ENCODE results near the gene TAF15.

Gene TAF15

GRCh38 chr17:35867574-35867973, 58.3 kb downstream of the TAF15 start:
- TF ChIP-seq, protein P1, sequence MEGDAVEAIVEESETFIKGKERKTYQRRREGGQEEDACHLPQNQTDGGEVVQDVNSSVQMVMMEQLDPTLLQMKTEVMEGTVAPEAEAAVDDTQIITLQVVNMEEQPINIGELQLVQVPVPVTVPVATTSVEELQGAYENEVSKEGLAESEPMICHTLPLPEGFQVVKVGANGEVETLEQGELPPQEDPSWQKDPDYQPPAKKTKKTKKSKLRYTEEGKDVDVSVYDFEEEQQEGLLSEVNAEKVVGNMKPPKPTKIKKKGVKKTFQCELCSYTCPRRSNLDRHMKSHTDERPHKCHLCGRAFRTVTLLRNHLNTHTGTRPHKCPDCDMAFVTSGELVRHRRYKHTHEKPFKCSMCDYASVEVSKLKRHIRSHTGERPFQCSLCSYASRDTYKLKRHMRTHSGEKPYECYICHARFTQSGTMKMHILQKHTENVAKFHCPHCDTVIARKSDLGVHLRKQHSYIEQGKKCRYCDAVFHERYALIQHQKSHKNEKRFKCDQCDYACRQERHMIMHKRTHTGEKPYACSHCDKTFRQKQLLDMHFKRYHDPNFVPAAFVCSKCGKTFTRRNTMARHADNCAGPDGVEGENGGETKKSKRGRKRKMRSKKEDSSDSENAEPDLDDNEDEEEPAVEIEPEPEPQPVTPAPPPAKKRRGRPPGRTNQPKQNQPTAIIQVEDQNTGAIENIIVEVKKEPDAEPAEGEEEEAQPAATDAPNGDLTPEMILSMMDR (IDR thresholded peaks at IDR 0.05; ENCODE audit: low read length, missing control alignments): no peak

DNA sequence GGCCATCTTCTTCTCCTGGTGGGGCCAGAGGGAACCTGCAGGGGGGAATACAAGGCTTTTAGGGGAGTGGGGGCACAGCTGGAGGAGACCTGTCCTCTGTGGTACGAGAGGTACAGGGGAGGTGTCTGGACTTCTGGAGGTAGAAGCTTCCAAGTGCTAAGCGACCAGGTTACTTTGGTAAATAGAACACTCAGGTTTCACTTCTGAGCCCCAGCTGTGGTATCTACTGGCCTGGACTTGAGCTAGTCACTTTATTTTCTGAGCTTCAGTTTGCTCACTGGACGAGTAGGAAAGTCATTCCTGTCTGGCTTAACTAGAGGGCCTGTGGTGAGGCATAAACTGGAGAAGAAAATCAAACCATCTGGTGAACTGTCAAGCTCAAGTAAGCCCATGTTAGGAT, 59.5 kb downstream of the TAF15 start, which contains the start of gene HEATR9:
HEATR9 (minus strand) TSS at position 155 of the 400 bp plus-strand sequence; CDS start at position 6, 149 bp downstream.
- H3K4me3 ChIP-seq (replicated peaks; ENCODE audit: low read depth, low read length): no peak within 1 kb of the TSS
- no peak for DNase-seq (ENCODE audit: low read depth)
- TF ChIP-seq, protein P1 (IDR thresholded peaks at IDR 0.05; ENCODE audit: low read length, missing control alignments): no peak

More at GRCh38 chr17:35867574-35867973, 58.3 kb downstream of the TAF15 start:
- H3K4me3 ChIP-seq (replicated peaks; ENCODE audit: low read depth, low read length): no peak overlapping the region
- DNase-seq (ENCODE audit: low read depth): no peak

DNA sequence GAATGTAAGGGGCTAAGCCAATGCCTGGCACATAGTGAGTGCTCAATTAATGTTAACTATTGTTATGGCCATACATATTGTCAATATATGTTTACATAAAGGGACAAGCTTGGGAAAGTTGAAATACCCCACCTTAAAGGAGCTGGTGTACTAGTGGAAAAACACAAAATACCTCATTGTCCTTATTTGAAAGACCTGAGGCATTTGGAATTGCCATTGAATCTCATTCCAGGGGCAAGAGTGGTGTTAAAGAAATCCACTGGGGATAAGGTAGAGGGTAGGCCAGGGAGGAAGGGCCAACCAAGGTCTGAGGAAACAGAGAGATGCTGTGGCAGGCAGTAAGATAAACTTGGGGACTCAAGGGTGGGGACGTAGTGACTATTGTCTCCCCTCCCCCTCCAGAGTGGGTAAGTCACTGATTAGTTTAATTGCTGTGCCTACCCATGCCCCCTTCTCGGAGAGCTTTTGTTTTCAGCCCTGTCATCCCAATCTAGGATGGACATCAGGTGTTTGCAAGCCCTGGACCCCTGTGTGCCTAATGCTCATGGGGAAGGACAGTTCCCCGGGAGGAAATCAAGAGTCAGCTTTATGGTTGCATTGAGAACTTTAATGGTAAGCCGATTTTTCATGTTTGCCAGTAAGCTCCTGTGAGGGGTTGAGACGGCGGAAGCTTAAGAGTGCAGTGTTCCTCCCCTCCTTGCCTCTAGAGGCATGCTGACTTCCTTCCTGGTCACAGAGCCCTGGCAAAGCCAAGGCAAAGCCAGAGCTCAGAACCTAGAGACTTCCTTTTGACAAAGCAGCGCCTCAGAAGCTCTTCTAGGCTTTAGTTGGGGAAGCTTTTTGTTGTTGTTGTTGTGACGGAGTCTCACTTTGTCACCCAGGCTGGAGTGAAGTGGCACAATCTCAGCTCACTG, 61.9 kb downstream of the TAF15 start:
- no peak for DNase-seq (ENCODE audit: low read depth)
- TF ChIP-seq, protein P1 (IDR thresholded peaks at IDR 0.05; ENCODE audit: low read length, missing control alignments): no peak
- H3K4me3 ChIP-seq (replicated peaks; ENCODE audit: low read depth, low read length): no peak overlapping the region

- TF ChIP-seq, protein P1 (IDR thresholded peaks at IDR 0.05; ENCODE audit: low read length, missing control alignments): no peak
- H3K4me3 ChIP-seq (replicated peaks; ENCODE audit: low read depth, low read length): no peak overlapping the region
Measured at GRCh38 chr17:35872196-35872980, 63.1 kb downstream of the TAF15 start.

DNA sequence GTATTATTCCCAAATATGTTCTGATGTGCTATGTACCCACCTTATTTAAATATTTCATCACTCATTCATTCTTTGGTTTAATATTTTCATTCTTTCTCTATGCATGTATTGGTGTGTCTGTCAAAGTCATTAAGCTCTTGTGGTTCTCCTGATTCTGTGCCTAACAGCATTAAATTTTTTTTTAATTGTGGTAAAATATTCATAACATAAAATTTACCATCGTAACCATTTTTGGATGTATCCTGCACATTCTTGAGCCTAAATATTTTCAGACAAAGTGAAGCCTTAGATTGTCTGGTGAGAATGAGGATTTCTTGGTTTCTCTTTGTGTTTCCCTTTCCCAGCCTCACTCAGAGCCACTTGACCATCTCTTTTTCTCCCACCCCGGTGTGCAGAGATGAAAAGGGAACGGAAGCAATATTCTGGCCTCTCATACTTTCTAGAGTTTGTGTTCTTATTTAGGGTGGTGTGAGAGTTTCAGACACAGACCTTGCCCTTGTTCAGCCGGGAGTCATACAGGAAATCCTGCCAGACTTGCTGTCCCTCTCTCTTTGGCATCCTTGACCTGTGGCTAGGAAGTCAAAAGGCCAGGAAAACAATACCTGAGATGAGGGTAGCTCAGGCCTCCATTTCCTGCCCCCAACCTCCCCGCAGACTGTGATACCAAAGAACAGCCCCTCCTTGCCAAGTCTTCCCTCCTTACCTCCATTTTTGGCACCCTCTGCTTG, 66.0 kb downstream of the TAF15 start:
- DNase-seq (ENCODE audit: low read depth): no peak
- no peak overlapping the region for H3K4me3 ChIP-seq (replicated peaks; ENCODE audit: low read depth, low read length)

More at GRCh38 chr17:35872196-35872980, 63.1 kb downstream of the TAF15 start:
- DNase-seq (ENCODE audit: low read depth): no peak

DNA sequence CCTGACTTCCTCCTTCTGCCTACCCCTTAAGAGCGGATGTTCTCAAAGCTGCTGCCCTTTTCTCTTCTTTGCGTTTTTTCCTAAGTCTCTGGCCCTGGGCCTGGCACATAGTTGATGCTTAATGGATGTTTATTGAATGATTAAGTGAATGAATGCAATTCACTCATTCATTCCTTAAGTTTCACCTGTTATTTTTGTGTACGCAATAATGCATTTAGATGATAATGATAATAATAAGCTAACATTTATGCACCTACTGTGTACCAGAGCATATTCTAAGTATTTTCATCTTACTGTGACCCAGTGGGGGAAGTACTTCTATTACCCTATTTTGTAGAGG, 66.5 kb downstream of the TAF15 start:
- TF ChIP-seq, protein P1 (IDR thresholded peaks at IDR 0.05; ENCODE audit: low read length, missing control alignments): no peak
- H3K4me3 ChIP-seq (replicated peaks; ENCODE audit: low read depth, low read length): no peak overlapping the region
- DNase-seq (ENCODE audit: low read depth): no peak

More for the DNA sequence above, 66.0 kb downstream of the TAF15 start:
- TF ChIP-seq, protein P1 (IDR thresholded peaks at IDR 0.05; ENCODE audit: low read length, missing control alignments): no peak
